ENCODE measurements around the gene NCBP2L.

NCBP2L gene

GRCh38 chrX:107741404-107741790, 36.1 kb upstream of the NCBP2L start:
- Histone ChIP-seq H3K9ac (ENCODE audit: low read length) (peak overlapping the region; percentile 50; the same call in 1 of the 2 replicates), H3K79me2 (ENCODE audit: insufficient read depth, low read length) (no peaks in the 10 kb centered on the region), H3K4me1 (ENCODE audit: insufficient read depth, low read length, severe bottlenecking) (peaks cover 18% of the 10 kb centered on the region), H3K4me2 (ENCODE audit: low read length) (peak overlapping the region; percentile 72; the same call in 1 of the 2 replicates), H3K36me3 (ENCODE audit: insufficient read depth, low read length) (no peaks in the 10 kb centered on the region), H3K27ac (ENCODE audit: low read depth, low read length, poor library complexity, severe bottlenecking) (peak overlapping the region; percentile 56), H3K4me3 (ENCODE audit: low read depth, low read length, poor library complexity, severe bottlenecking) (peak overlapping the region; percentile 49), H3K9me2 (ENCODE audit: low read depth, low read length) (no peaks in the 10 kb centered on the region), H2AFZ (ENCODE audit: low read length) (no peak overlapping the region), H3F3A (ENCODE audit: insufficient read depth, low read length) (no peaks in the 10 kb centered on the region), H4K20me1 (ENCODE audit: insufficient read depth, low read length) (no peaks in the 10 kb centered on the region), H3K27me3 (ENCODE audit: insufficient read depth, low read length) (no peaks in the 10 kb centered on the region), H3K9me3 (ENCODE audit: low read length) (no peaks in the 10 kb centered on the region)
- no peak for TF ChIP-seq CTCF (IDR thresholded peaks at IDR 0.05; ENCODE audit: low read length)
- TF ChIP-seq EZH2 (IDR thresholded peaks at IDR 0.05; ENCODE audit: borderline replicate concordance, low read length) = no peak

- peak overlapping the region; percentile 56 for H3K27ac ChIP-seq (ENCODE audit: low read depth, low read length, poor library complexity, severe bottlenecking)
- peaks cover 18% of the 10 kb centered on the region for H3K4me1 ChIP-seq (ENCODE audit: insufficient read depth, low read length, severe bottlenecking)
- H3K9ac ChIP-seq (ENCODE audit: low read length) = peak overlapping the region; percentile 50; the same call in 1 of the 2 replicates
- H3K9me2 ChIP-seq (ENCODE audit: low read depth, low read length) = no peaks in the 10 kb centered on the region
- no peaks in the 10 kb centered on the region for H3K79me2 ChIP-seq (ENCODE audit: insufficient read depth, low read length)
- H3K4me3 ChIP-seq (ENCODE audit: low read depth, low read length, poor library complexity, severe bottlenecking) = peak overlapping the region; percentile 49
- no peaks in the 10 kb centered on the region for H3F3A ChIP-seq (ENCODE audit: insufficient read depth, low read length)
- H3K27me3 ChIP-seq (ENCODE audit: insufficient read depth, low read length) = no peaks in the 10 kb centered on the region
- H3K9me3 ChIP-seq (ENCODE audit: low read length) = no peaks in the 10 kb centered on the region
- H4K20me1 ChIP-seq (ENCODE audit: insufficient read depth, low read length) = no peaks in the 10 kb centered on the region
- TF ChIP-seq CTCF (IDR thresholded peaks at IDR 0.05; ENCODE audit: low read length) (no peak), EZH2 (IDR thresholded peaks at IDR 0.05; ENCODE audit: borderline replicate concordance, low read length) (no peak)
- peak overlapping the region; percentile 72; the same call in 1 of the 2 replicates for H3K4me2 ChIP-seq (ENCODE audit: low read length)
- H3K36me3 ChIP-seq (ENCODE audit: insufficient read depth, low read length) = no peaks in the 10 kb centered on the region
- no peak overlapping the region for H2AFZ ChIP-seq (ENCODE audit: low read length)
Measured at GRCh38 chrX:107742700-107743191, 34.8 kb upstream of the NCBP2L start.

- Histone ChIP-seq H2AFZ (ENCODE audit: low read length) (no peak overlapping the region), H3K27me3 (ENCODE audit: insufficient read depth, low read length) (no peaks in the 10 kb centered on the region), H3K36me3 (ENCODE audit: insufficient read depth, low read length) (no peaks in the 10 kb centered on the region), H4K20me1 (ENCODE audit: insufficient read depth, low read length) (no peaks in the 10 kb centered on the region), H3K4me1 (ENCODE audit: insufficient read depth, low read length, severe bottlenecking) (peaks cover 18% of the 10 kb centered on the region), H3K4me2 (ENCODE audit: low read length) (no peak overlapping the region), H3K27ac (ENCODE audit: low read depth, low read length, poor library complexity, severe bottlenecking) (no peak overlapping the region), H3F3A (ENCODE audit: insufficient read depth, low read length) (no peaks in the 10 kb centered on the region), H3K9me3 (ENCODE audit: low read length) (no peaks in the 10 kb centered on the region), H3K9me2 (ENCODE audit: low read depth, low read length) (no peaks in the 10 kb centered on the region), H3K4me3 (ENCODE audit: low read depth, low read length, poor library complexity, severe bottlenecking) (no peak overlapping the region), H3K79me2 (ENCODE audit: insufficient read depth, low read length) (no peaks in the 10 kb centered on the region), H3K9ac (ENCODE audit: low read length) (no peak overlapping the region)
- no peak for TF ChIP-seq EZH2 (IDR thresholded peaks at IDR 0.05; ENCODE audit: borderline replicate concordance, low read length)
- TF ChIP-seq CTCF (IDR thresholded peaks at IDR 0.05; ENCODE audit: low read length) = no peak
Measured at GRCh38 chrX:107743995-107744394, 33.5 kb upstream of the NCBP2L start.

Data from OCI-LY1 (cell line).